DOHH2 (cell line): Measurements from ENCODE around the gene SLC44A1.

Experiments used
- EZH2phosphoT487 ChIP-seq: fragments of 200-600 bp; sonication (generic); IDR thresholded peaks from 2 replicates; pipeline ENCODE4 v1.6.1; 2017; ENCODE audit warnings: borderline replicate concordance, mild to moderate bottlenecking, antibody characterized with exemption, low read length, moderate library complexity, mixed read lengths
- TF ChIP-seq, protein P1 (sequence below): fragments of 200-600 bp; sonication (generic); IDR thresholded peaks from one replicate; pipeline ENCODE4 v1.5.1; 2014; ENCODE audit warnings: antibody characterized with exemption, mild to moderate bottlenecking, low read depth, low read length; ENCODE audit not compliant: poor library complexity, severe bottlenecking

DNA sequence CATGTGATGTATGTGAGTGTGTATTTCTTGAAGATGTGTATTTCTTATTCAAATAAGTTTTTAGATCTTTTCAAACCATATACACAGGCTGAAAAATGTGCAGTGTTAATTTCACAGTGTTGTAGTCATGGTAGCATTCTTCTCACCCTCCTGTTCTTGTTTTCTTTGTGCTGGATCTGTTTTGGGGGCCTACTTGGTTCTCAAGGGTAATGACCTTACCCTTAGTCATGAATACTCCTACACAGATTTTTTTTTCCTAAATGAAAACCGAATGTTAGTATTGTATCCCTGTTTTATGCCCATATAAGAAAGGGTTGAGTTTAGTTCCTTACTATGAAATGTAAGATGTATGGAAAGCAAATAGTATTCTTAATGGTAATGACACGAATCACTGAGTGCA, 88.0 kb downstream of the SLC44A1 start:
- TF ChIP-seq, protein P1, sequence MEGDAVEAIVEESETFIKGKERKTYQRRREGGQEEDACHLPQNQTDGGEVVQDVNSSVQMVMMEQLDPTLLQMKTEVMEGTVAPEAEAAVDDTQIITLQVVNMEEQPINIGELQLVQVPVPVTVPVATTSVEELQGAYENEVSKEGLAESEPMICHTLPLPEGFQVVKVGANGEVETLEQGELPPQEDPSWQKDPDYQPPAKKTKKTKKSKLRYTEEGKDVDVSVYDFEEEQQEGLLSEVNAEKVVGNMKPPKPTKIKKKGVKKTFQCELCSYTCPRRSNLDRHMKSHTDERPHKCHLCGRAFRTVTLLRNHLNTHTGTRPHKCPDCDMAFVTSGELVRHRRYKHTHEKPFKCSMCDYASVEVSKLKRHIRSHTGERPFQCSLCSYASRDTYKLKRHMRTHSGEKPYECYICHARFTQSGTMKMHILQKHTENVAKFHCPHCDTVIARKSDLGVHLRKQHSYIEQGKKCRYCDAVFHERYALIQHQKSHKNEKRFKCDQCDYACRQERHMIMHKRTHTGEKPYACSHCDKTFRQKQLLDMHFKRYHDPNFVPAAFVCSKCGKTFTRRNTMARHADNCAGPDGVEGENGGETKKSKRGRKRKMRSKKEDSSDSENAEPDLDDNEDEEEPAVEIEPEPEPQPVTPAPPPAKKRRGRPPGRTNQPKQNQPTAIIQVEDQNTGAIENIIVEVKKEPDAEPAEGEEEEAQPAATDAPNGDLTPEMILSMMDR = no peak
- TF ChIP-seq EZH2phosphoT487 = no peak
